Hematopoietic multipotent progenitor cell treated with erythropoietin and hydrocortisone succinate and interleukin-3 and kit ligand, for 4 days (in vitro differentiated cells): ENCODE measurements around the gene C2orf92.
"Not testable (repeated sequence)": the region's sequence is repeated elsewhere in the genome, so short reads cannot be mapped to it uniquely, and the experiment has no call there.

Experiments
- DNase-seq: peaks from one replicate; pipeline ENCODE4 v3.0.0-alpha.2; 2015

The C2orf92 gene

DNA sequence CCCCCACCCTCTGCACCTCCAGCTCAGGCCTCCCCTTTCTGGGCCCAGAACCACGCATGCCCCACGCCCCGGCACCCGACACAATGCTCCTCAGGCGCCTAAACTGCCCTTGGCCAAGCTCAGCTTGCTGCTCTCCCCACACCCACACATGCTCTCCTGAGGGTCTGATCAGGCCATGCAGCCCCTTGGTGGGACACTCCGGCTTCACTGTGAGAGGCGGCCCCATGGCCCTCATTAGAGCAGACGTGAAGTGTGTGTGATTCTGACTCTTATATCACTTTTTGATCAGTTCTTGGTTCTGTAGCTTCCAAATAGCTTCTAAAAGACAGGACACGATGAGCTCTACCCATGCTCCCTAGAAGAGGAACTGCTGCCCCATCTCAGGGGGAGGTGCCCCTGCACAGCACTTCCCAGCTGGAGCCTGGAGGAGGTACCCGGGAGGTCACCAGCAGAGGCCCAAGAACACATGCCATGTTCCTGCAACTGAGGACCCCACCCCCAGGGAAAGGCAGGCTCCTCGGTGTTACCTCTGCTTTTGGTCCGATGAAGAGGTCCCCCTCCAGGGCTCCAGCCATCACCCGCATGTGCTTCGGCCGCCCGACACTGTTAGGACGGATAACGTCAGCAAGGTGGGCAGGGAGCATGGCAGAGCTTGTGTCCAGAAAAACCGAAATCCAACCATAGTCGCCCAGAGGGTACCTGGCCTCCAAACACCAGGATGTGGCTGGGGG lies 9.3 kb upstream of the C2orf92 start:
- DNase-seq, result no peak

DNA sequence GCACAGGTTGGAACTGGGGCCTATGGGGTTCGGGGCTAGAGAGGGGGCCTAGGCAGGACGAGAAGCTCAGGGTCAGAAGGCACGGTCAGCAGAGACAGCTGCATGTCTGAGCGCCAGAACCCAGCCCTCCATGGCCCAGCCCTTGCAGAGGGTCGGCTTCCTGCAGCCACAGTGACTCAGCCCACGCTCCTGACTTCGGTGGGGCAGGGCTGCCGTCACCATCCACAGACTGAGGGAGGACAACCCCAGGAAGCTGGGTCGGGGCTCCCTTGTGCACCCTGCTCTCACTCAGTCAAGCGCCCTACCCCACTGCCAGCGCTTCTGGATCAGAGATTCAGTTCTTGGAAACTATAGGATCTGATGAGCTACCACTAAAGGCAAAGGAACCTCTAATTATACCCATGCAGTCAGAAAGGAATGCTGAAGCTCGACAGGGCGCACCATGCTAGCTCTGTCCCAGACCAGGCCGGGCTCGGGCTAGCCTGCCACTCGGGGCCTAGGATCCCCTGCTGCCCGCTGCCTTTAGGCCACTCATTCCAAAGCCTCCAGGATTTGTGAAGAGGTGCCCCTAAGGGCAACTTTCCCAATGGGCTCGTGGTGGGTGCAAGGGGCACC lies 8.6 kb upstream of the C2orf92 start:
- no peak for DNase-seq

DNA sequence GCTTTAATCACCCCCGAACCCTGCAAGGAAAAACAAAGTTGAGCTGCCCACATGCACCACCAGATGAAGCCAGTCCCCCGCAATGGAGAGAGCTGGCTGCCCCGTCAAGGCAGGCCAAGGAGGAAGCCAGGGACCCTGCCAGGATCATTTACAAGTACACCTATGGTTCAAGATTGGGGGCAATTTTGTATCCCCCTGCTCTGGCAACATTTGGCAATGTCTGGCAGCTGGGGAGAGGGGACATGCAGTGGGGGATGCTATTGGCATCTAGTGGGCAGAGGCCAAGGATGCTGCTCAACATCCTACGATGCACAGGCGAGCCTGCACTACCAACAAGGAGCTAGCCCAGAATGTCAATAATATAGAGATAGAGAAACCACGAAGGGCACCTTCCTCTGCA lies 7.6 kb upstream of the C2orf92 start:
- no peak for DNase-seq

DNA sequence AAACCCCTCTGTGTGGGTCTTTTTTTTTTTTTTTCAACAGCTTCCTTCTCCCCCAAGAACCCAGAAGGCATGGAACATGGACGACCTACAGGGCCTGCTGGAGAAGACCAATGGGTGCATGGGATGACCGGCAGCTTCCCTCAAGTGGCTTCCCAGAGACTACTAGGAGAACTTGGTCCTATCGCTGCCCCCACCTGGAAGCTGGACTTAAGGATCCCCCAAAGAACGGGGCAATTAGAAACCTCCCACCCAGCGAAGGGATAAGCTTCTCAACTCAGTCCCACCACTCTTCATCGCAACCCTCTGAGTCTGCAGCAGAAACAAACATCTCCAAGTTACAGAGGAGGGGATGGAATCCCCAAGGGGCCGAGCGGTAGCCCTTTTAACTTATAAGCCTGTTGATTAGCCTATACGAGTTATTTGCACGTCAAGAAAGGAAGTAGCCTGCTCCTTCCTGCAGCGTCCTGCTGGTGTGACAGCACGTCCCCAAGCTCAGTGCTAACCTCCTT lies 7.1 kb upstream of the C2orf92 start:
- DNase-seq, result peak; percentile 71

DNA sequence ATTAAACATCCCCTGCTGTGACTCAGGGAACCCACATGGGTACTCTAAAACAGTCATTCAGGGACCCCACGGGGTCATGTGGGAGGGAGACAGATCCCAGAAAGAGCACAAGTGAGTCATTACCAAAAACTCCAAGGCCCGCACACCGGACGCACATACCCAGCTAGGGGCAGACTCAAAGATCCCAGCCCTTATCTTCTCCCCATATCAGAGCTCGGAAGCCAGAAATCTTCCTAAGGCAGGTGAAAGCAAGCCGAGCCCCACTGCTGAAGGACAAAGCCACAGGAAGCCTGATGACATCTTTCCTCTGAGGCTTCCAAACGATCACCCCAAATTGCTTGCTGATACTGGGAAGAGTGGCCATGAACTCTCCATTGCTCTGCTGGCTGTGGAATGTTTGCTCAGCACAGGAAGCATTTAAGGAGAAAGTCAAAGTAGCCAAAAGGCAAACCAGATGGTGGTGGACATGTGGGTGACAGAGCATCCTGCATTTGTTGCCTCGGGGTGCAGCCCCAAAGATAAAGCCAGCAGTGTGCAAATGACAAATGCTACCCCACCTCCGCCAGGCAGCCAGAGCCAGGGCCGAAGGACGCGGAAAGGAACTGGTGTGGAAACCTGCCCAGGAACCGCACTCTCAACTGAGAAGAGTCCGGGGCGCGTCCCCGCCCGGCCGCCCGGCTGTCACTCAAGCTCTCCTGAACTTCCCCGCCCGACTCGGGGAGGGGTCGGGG lies 6.5 kb upstream of the C2orf92 start:
- peak; percentile 89 for DNase-seq

DNA sequence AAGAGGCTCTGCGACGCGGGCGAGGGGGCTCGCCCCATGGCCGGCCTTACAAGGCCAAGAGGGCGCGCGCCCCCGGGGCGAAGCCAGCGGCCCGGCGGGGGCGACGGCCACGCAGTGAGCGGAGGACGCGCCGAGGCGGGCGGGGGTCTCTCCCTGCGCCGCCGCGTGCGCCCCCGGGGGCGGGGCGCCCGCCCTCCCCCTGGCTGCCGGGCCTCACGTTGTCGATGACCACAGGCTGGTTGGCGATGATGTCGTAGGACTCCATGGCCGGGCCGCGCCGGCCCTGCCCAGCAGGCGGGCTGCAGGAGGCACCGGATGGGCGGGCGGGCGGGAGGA lies 5.9 kb upstream of the C2orf92 start:
- no peak for DNase-seq

DNA sequence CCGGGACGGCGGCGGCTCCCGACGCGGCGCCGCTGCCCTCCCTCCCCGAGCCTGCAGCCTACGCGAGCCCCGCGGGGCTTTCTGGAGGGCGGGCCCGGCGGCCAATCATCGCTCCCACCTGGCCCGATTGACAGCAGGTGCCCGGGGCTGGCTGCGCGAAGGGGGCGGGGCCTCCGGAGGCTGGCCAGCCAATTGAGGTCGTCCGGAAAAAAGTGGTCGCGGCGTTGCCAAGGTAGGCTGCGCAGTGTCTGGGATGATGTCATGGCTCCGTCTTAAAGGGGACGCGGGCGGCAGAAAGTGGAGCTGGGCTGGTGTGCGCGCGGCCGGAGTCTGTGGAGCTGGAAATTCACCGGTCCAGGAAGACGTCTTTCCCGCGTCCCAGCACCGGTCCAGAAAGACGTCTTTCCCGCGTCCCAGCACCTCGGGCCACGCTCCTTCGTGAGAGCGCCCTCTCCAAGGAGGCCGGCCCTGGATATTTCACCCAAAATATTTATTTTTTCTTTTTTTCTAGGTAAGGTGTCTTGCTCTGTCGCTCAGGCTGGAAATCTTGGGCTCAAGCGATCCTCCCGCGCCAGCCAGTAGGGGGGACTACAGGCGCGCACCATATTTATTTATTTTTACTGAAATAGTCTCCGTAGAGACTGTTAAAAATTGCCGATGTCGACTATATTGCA lies 5.4 kb upstream of the C2orf92 start, which contains the start of gene ACTR1B:
ACTR1B (minus strand) TSS at position 83 of the 674 bp plus-strand sequence. CDS start 154 bp downstream, outside the sequence.
- peak; percentile 99 for DNase-seq

DNA sequence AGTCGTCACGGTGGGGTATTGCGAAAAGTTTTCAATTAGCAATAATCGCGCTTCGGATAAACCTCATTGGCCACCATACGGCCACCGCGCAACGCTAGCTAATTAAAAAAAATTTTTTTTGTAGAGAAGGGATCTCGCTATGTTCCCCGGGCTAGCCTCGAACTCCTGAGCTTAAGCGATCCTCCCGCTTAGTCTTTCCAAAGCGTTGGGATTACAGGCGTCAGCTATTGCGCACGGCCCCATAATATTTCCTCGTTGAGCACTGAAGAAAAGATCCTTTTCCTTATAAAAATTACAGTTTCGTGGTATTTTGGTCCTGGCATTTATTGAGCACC lies 4.9 kb upstream of the C2orf92 start:
- no peak for DNase-seq

DNA sequence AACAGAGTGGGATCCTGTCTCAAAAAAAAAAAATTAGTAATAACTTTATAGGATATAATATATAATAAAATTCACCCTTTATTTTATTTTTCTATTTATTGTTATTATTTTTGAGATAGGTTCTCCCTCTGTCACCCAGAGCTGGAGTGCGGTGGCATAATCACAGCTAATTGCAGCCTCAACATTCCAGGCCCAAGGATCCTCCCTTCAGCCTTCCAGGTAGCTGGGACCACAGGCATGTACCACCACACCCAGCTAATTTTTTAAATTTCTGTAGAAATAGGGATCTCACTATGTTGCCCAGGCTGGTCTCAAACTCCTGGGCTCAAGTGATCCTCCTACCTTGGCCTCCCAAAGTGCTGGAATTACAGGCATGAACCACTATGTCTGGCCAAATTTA lies 958 bp downstream of the C2orf92 start:
- DNase-seq, result no peak

DNA sequence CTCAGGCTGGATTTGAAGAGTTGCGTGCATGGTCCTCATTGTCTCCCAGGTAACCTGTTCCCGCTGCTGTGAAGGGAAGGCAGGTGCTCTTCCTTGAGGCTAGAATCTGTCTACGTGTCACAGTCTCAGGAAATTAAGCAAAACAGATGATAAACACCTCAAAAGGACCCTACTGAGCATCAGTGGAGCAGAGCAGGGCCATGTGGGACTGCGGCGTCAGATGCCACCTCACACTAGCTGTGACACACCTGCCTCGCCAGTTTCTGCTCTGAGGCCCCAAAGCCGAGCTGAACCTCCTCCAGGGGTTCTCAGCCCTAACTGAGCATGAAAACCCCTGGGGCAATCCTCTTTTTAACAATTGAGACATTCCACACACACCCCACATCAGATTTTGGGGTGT lies 2.0 kb downstream of the C2orf92 start:
- DNase-seq, result no peak

DNA sequence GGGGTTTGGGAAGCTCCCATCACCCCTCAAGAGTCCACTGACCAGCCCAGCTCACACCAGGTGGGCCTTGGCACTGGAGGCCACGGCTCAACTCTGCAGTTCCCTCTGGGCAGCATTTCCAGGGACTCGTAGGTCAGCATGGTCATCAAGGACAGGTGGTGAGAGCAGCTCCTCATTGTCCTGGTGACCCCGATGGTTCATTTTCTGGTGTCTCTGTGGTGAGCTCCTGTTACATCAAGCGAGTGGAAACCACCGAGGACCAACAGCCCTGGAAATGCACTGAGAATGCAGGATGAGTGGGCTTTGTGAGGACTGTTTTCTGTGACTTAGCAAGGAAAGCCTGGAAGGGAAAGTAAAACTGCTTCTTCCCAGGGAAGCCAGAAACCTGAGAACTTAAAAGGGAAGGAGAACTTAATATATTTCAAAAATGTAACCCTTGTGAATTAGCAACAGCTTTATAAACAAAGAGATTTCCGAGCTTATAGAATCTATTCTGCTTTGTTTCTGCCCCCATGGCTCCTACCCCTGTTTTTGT lies 3.2 kb downstream of the C2orf92 start:
- not testable (repeated sequence) for DNase-seq

DNA sequence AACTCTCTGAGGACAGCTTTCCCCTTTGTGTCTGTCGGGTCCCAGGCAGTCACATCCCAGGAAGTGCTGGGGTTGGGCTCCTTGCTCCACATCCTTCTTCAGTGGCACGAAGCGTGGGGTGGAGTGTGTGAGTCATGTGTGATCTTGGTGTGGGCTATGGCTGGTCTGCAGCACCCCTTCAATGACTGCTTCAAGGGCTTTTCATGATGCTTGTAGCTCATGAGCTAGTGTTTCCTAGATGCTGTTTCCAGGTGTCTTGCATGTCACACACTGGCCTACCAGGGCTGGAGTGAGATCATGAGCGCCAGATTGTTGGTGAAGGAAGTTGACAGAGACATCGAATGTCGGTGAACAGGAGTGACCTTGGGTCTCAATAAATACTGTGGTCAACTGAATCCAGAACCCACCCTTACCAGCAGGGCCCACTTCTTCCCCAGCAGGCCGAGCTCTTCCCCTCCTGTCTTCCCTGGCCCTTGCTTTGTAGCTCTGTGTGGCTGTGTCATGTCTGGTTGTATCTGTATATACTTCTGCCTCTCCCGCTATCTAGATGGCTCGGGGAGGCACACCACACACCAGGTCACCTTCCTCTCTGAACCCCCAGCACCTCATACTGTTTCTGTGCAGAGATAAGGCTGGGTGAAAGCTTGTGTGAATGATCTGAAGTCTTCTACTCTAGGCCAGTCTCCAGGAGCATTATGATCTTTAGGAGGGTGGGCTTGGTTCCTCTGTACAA lies 3.8 kb downstream of the C2orf92 start:
- DNase-seq, result peak; percentile 62

DNA sequence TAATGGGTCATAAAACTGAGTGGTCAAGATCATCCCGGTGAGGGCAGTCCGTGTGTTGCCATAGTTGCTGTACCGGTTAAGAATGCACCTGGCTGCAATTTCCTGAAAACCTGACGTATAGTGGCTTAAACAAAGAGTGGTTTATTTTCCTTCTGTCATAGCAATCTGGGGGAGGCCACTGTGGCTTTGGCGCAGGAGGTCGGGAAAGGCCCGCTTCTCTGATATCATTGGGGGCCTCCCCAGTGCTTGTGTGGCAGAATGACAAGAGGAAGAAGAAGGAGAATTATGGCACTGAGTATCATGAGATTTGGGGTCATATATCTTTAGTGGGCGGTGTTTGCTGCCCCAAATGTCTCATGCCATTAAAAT lies 4.4 kb downstream of the C2orf92 start:
- DNase-seq, result peak; percentile 39

DNA sequence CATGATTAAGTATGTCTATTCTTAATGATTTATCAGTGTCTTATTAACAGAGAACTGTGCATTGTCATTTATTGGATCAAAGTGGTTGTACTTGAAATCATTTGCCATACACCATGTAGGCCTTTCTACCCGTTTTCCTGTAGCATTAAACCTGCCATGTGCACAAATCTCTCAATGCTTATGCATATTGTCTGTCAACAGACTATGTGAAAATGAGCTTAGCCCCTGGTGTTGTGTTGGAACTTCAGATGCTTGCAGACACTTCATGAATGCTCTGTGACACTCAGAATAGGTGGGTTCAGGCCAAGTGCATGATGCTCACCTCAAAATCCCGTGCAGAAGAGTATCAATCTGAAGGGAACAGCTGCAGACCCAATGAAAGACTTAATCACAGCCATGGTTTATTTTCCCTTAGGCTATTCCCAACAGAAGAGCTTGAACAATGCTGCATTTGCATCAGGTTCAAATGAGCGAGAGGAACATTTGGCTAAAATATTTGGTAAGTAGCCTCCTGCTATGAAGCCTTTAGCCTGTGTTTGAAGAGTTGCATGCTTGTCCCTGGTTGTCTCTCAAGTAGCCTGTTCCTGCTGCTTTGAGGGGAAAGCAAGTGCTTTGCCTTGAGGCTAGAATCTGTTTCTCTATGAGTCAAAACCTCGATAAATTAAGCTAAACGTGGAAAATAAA lies 6.1 kb downstream of the C2orf92 start:
- no peak for DNase-seq

DNA sequence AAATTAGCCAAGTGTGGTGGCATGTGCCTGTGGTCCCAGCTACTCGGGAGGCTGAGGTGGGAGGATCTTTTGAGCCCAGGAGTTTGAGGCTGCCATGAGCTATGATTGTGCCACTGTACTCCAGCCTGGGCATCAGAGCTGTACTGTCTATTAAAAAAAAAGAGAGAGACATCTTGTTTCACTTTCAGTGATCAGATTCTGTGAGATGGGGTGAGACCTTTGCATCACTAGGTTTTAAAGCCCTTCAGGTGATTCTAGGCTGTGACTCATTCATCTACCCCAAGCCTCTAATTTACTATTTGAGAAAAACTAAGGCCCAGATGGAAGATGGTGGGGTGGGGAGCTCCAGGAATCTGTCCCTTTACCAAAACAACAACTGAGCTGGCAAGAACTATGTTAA lies 7.1 kb downstream of the C2orf92 start:
- DNase-seq, result no peak

DNA sequence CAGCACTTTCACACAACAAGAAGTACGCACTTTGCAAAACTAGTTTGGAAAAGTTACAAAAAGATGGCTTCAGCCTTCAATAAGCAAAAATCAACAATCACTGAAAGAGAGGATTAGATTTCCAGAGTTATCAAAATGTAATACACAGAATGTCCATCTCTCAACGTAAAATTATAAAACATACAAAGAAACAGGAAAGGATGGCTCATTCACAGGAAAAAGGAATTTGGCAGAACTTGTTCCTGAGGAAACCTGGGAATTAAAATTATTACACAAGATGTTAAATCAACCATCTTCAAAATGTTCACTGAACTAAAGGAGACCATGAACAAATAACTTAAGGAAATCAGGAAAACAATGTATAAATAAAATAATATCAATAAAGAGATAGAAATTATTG lies 8.0 kb downstream of the C2orf92 start:
- DNase-seq, result no peak

DNA sequence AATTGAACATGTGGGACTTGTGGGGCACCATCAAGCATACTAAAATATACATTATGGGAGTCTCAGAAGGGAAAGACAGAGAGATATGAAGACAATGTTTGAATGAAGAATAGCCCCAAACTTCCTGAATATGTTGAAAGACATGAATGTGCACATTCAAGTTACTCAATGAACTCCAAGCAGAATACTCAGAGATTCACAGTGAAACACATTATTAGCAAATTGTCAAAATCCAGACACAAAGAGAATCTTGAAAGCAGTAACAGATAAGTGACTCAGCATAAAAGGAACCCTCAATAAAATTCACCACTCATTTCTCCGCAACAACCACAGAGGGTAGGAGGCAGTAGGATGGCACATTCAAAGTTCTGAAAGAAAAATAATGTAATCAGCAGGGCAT lies 8.8 kb downstream of the C2orf92 start:
- DNase-seq, result peak; percentile 62

DNA sequence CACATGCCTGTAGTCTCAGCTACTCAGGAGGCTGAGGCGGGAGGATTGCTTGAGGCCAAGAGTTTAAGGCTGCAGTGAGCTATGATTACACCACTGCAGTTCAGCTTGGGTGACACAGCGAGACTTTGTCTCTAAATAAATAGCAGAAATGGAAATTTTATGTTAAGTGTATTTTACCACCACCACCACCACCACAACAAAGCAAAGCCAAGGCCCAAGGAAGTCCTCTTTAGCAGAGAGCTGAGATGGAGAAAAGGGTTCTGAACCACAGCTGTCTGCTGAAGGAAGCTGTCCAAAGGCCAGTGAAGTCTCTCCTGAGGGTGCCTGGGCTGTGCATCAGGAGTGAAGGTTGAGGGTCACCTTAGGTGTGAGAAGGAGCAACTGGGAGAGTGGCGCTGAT lies 17.7 kb downstream of the C2orf92 start:
- not testable (repeated sequence) for DNase-seq

DNA sequence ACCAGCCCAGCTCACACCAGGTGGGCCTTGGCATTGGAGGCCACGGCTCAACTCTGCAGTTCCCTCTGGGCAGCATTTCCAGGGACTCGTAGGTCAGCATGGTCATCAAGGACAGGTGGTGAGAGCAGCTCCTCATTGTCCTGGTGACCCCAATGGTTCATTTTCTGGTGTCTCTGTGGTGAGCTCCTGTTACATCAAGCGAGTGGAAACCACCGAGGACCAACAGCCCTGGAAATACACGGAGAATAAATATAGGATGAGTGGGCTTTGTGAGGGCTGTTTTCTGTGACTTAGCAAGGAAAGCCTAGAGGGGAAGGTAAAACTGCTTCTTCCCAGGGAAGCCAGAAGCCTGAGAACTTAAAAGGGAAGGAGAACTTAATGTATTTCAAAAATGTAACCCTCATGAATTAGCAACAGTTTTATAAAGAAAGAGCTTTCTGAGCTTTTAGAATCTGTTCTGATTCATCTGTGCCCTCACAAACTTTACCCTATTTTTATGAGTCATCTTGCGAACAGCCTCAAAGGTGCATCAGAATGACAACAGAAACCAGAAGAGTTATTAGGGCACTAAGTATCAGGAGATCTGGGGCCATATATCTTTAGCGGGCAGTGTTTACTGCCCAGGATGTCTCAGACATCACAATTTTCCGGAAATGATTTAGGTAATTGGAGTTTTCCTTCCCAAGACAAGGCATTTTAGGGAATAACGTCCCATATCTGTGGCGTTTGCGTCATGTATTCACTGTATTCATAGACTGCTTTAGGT lies 18.7 kb downstream of the C2orf92 start:
- no peak for DNase-seq

DNA sequence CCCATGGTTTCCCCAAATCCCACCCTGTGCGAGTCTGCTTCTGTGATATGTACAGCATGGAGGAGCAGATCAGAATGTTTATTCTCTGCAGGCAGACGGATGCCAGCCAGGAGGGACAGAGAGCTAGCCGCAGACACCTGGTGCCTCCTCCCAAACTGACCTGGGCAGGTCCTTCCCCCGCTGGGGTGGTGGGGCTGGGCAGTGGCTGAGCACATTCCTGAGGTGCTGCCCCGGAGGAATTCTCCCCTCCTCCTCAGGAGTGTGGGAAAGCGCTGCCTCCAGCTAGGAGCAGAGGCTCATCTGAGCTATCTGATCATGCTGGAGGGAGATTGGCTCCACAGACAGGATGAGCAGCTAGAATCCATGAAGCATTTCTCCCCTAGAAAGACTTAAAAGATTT lies 21.7 kb downstream of the C2orf92 start:
- no peak for DNase-seq

DNA sequence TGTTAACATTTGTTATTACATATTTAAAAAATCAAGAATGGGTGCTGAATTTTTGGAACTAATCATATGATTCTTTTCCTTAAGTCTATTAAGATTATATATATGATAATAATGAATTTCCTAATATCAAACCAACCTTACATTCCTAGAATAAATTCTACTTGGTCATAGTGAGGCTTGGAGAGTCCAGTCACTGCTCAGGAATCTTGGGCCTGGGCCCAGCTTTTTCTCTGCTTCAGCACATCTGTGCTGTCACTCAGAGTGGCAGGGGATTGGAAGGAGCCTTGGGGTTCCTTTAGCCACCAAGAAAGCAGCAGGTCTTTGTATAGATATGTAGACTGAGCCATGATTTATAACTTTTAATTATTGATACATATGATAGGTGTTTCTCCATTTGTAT lies 24.0 kb downstream of the C2orf92 start:
- no peak for DNase-seq
